Activated CD4-positive, alpha-beta T cell treated with anti-CD3 and anti-CD28 coated beads, Interleukin-2, amount 10 ng/mL, durations not matched to agents 24 days and 14 days (primary cell): ENCODE measurements around the gene ZNF227. TPM values are rescaled to one million over a fixed set of nuclear protein-coding genes. Genes with fewer than 3 reads are reported as not detected.
"Not testable (repeated sequence)": the region's sequence is repeated elsewhere in the genome, so short reads cannot be mapped to it uniquely, and the experiment has no call there.

ENCODE experiments used
- DNase-seq: peaks from one replicate; pipeline ENCODE4 v3.0.0; 2022
- H3K27ac Mint-ChIP-seq: one replicate; pipeline ENCODE4 v1.8.0; 2022; ENCODE audit warnings: mild to moderate bottlenecking, mixed read lengths
- H3K27me3 Mint-ChIP-seq: one replicate; pipeline ENCODE4 v1.8.0; 2022; ENCODE audit warnings: mixed read lengths
- H3K36me3 Mint-ChIP-seq: one replicate; pipeline ENCODE4 v1.8.0; 2022; ENCODE audit warnings: low read depth, mild to moderate bottlenecking, mixed read lengths
- H3K4me1 Mint-ChIP-seq: one replicate; pipeline ENCODE4 v1.8.0; 2021; ENCODE audit warnings: mixed read lengths
- H3K4me3 Mint-ChIP-seq: one replicate; pipeline ENCODE4 v1.8.0; 2022; ENCODE audit warnings: mild to moderate bottlenecking, moderate library complexity, mixed read lengths
- H3K9me3 Mint-ChIP-seq: one replicate; pipeline ENCODE4 v1.8.0; 2021; ENCODE audit warnings: mixed read lengths
- intact Hi-C: fragments of 100-400 bp; cut with micrococcal nuclease; formaldehyde crosslinking; loops from one replicate; pipeline ENCODE4 v1.15.1; 2023
- total RNA-seq: library from RNA; stranded (reverse); gene quantifications from 2 replicates; pipeline ENCODE4 v1.2.3, GENCODE V29; 2022

The ZNF227 gene
- total RNA-seq, result 17.8 and 18.8 TPM in 2 replicates

DNA sequence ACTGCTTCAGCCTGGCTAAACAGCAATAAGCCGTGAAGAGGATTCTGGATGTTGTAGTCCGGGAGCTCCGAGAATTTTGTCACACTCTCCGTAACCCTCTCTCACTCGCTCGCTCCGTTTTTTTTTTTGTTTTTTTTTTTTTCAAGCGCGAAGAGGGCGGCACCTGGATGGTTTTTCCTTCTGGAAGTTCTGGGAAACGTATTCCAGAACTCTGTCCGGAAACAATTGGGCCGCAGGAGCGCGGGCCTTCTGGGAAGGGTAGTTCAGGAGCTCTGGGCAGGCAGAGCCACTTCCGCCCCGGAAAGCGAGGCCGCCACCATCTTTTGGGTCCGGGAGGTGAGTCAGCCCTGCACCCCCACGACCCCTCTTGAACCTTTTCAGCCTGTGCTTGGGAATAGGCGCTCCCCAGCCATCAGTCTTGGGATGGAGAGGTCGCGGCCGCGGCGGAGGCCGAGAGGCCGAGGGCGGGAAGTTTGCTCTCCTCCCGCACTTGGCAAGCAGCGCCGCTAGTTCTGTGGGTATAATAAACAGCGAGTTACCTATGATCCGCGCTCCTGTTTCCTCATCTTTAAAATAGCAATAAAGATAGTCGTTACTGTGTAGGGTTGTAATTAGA, at the start of gene ZNF227:
Gene ZNF227, plus strand, starts transcription at position 283 of the 616 bp plus-strand sequence. CDS start 5,261 bp downstream, outside the sequence.
- peaks cover 16% of the 10 kb centered on the region for H3K9me3 Mint-ChIP-seq
- H3K36me3 Mint-ChIP-seq, result peaks cover 34% of the 10 kb centered on the region
- intact Hi-C loops, result loop anchor here (1.0 to 5.0 kb wide), 6 partner anchors 47 to 290 kb away; partner anchors contain the start of genes ZNF180, ZNF224, ZNF225 and ZNF226
- peak within 1 kb of the TSS; percentile 91 for H3K27ac Mint-ChIP-seq
- no peaks in the 10 kb centered on the region for H3K27me3 Mint-ChIP-seq
- peaks cover 12% of the 10 kb centered on the region for H3K4me1 Mint-ChIP-seq
- peak; percentile 93 for DNase-seq
- H3K4me3 Mint-ChIP-seq, result peak within 1 kb of the TSS; percentile 94

DNA sequence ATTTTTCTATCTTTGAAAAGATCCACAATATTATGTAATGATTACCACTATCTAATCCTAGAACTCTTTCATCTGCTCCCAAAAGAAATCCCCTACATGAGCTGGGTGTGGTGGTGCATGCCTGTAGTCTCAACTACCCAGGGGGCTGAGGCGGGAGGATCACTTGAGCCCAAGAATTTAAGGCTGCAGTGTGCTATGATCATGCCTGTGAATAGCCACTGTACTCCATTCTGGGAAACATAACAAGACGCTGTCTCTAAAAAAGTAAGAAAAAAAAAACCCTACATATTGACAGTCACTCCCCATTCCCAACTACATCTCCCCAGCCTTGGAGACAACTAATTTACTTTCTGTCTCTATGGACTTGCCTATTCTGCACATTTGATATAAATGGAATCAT, 48.5 kb upstream of the ZNF227 start:
- Mint-ChIP-seq H3K4me1 (peaks cover 26% of the 10 kb centered on the region), H3K27ac (no peak overlapping the region), H3K4me3 (no peak overlapping the region), H3K36me3 (peaks cover 39% of the 10 kb centered on the region), H3K9me3 (peaks cover 33% of the 10 kb centered on the region), H3K27me3 (no peaks in the 10 kb centered on the region)
- no peak for DNase-seq
- intact Hi-C loops, result loop anchor here (1.0 to 2.0 kb wide), 3 partner anchors 22 to 161 kb away; partner anchors contain the start of genes ZNF230, ZNF234 and ZNF235

DNA sequence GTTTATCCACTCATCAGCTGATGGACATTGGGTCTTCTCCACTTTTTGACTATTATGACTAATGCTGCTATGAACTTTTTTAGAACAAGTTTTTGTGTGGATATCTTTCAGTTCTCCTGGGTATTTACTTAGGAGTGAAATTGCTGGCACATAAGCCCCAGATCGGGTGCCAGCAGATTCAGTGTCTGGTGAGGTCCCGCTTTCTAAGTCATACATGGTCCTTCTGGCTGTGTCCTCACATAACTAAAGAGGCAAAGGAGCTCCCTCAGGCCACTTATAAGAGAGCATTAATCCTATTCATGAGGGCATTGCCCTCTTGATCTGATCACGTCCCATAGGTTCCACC, 48.0 kb upstream of the ZNF227 start:
- Mint-ChIP-seq H3K27me3 (no peaks in the 10 kb centered on the region), H3K36me3 (peaks cover 41% of the 10 kb centered on the region), H3K27ac (peak overlapping the region; percentile 96), H3K4me1 (peaks cover 26% of the 10 kb centered on the region), H3K4me3 (peak overlapping the region; percentile 98), H3K9me3 (peaks cover 31% of the 10 kb centered on the region)
- no peak for DNase-seq
- intact Hi-C loops, result loop anchor here (1.0 to 2.0 kb wide), 3 partner anchors 23 to 161 kb away; partner anchors contain the start of genes ZNF230, ZNF234 and ZNF235

DNA sequence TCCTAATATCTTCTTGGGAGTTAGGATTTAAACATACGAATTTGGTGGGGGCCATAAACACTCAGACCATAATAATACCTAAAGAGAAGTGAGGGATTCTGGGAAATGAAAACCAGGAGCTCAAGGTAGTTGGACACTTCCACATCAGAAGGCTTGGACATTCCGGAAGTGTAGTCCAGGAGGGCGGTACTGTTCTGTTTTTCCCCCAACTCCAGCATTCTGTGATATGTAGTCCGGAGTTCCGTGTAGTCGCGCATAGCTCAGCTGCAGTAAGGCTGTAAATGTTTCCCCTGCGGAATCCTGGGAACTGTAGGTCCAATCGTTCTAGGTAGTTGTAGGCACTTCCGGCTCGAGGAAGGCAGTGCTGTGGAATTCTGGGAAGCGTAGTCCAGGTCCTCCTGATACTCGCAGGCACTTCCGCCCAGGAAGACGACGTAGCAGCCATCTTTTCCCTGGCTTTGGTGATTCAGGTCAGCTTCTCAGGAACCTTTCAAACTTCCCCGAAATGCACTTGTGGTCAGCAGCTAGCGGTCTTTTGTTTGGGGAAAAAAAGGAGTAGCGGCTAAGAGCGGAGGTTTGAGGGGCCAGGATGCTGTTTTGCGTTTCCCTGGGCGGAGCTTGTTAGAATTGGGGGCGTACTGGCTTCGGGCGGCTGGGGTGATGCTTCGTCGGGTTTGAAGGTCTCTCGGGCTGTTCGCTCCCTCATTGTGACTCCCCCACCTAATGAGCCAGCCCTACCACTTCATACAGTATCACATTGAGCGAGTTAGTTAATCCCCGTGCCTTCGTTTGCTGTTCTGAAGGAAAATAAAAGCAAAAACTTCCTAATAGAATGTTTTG, 47.4 kb upstream of the ZNF227 start, which contains the start of gene ZNF226:
Gene ZNF226, plus strand, starts transcription at position 428 of the 840 bp plus-strand sequence. CDS start 4,981 bp downstream, outside the sequence.
- Mint-ChIP-seq H3K4me1 (peaks cover 26% of the 10 kb centered on the region), H3K36me3 (peaks cover 45% of the 10 kb centered on the region), H3K27me3 (no peaks in the 10 kb centered on the region), H3K9me3 (peaks cover 31% of the 10 kb centered on the region), H3K27ac (peak within 1 kb of the TSS; percentile 96), H3K4me3 (peak within 1 kb of the TSS; percentile 98)
- DNase-seq, result peak; percentile 93
- intact Hi-C loops, result loop anchor here (1.0 to 5.0 kb wide), 8 partner anchors 24 to 162 kb away; partner anchors contain the start of genes ZNF222, ZNF224, ZNF225 and ZNF227

DNA sequence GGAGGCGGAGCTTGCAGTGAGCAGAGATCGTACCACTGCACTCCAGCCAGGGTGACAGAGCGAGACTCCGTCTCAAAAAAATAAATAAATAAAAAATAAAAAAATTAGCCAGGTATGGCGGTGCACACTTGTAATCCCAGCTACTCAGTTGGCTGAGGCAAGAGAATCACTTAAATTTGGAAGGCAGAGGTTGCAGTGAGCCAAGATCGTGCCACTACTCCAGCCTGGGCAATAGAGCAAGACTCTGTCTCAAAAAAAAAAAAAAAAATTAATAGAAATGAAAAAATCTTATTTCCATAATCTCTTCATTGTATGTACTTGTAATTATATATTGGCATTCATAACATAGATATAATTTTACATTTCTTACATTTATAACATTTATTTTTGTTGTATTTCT, 41.7 kb upstream of the ZNF227 start:
- Mint-ChIP-seq H3K9me3 (peaks cover 36% of the 10 kb centered on the region), H3K4me1 (peaks cover 13% of the 10 kb centered on the region), H3K36me3 (peaks cover 88% of the 10 kb centered on the region)
- H3K4me3 Mint-ChIP-seq, intact Hi-C loops, H3K27me3 Mint-ChIP-seq, H3K27ac Mint-ChIP-seq, DNase-seq: not testable (repeated sequence)

DNA sequence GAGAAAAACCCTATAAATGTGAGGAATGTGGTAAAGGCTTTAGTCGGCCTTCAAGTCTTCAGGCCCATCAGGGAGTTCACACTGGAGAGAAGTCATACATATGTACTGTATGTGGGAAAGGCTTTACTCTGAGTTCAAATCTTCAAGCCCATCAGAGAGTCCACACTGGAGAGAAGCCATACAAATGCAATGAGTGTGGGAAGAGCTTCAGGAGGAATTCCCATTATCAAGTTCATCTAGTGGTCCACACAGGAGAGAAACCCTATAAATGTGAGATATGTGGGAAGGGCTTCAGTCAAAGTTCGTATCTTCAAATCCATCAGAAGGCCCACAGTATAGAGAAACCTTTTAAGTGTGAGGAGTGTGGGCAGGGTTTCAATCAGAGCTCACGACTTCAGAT, 35.7 kb upstream of the ZNF227 start:
- Mint-ChIP-seq H3K27me3 (no peaks in the 10 kb centered on the region), H3K4me1 (no peaks in the 10 kb centered on the region), H3K9me3 (peaks cover 54% of the 10 kb centered on the region), H3K4me3 (no peak overlapping the region), H3K27ac (no peak overlapping the region), H3K36me3 (peaks cover 67% of the 10 kb centered on the region)
- peak; percentile 18 for DNase-seq
- intact Hi-C loops, result no loop called here

DNA sequence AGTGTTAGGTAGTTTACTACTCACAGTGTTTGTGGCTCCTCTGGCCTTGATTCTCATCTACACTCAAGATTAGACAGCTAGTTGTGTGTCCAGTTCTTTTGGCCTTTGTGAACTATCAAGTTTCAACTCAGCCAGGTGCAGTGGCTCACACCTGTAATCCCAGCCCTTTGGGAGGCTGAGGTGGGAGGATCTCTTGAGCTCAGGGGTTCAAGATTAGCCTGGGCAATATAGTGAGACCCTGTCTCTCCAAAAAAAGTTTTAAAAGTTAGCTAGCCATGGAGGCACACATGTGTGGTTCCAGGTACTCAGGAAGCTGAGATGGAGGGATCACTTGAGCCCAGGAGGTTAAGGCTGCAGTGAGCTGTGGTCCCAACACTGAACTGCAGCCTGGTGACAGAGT, 31.4 kb upstream of the ZNF227 start:
- intact Hi-C loops, result no loop called here
- H3K36me3 Mint-ChIP-seq, result peaks cover 24% of the 10 kb centered on the region
- H3K4me1 Mint-ChIP-seq, result no peaks in the 10 kb centered on the region
- H3K27me3 Mint-ChIP-seq, result no peaks in the 10 kb centered on the region
- DNase-seq, result no peak
- H3K9me3 Mint-ChIP-seq, result peaks cover 40% of the 10 kb centered on the region
- H3K4me3 Mint-ChIP-seq, result no peak overlapping the region
- H3K27ac Mint-ChIP-seq, result no peak overlapping the region

DNA sequence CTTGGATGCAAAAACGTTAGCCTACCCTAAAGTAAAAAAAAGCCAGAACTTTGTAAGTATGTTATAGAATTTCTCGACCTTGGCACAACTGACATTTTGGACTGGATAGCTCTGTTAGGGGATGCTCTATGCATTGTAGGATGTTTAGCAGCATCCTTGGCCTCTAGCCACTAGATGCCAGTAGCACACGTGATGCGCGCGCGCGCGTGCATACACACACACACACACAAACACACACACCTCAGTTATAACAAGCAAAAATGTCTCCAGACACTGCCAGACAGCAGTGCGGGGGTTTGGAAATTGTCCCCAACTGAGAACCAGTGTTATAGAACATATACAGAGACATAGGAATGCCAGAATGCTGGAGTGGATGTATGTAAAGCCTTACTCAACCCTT, 30.2 kb upstream of the ZNF227 start:
- intact Hi-C loops, result no loop called here
- H3K4me3 Mint-ChIP-seq, result no peak overlapping the region
- DNase-seq, result no peak
- no peaks in the 10 kb centered on the region for H3K27me3 Mint-ChIP-seq
- peaks cover 35% of the 10 kb centered on the region for H3K9me3 Mint-ChIP-seq
- peaks cover 12% of the 10 kb centered on the region for H3K36me3 Mint-ChIP-seq
- H3K27ac Mint-ChIP-seq, result no peak overlapping the region
- H3K4me1 Mint-ChIP-seq, result no peaks in the 10 kb centered on the region

DNA sequence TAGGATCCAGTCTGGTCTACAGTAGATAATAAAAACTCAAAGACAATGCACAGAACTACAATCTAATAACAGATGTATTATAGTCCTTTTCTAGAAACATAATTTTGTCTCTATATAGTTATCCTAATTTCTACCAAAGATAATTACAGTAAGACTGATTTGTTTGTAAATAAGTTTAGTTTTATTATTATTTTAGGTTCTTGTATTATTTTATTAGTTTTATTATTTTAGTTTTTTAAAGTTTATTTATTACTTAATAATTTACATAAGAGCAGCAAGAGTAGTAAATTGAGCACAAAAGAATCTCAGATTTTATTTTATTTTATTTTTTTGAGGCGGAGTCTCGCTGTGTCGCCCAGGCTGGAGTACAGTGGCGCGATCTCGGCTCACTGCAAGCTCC, 22.3 kb upstream of the ZNF227 start:
- no peak for DNase-seq
- H3K36me3 Mint-ChIP-seq, result no peaks in the 10 kb centered on the region
- no peaks in the 10 kb centered on the region for H3K4me1 Mint-ChIP-seq
- intact Hi-C loops, result no loop called here
- no peak overlapping the region for H3K27ac Mint-ChIP-seq
- H3K4me3 Mint-ChIP-seq, result no peak overlapping the region
- H3K27me3 Mint-ChIP-seq, result no peaks in the 10 kb centered on the region
- peaks cover 44% of the 10 kb centered on the region for H3K9me3 Mint-ChIP-seq

DNA sequence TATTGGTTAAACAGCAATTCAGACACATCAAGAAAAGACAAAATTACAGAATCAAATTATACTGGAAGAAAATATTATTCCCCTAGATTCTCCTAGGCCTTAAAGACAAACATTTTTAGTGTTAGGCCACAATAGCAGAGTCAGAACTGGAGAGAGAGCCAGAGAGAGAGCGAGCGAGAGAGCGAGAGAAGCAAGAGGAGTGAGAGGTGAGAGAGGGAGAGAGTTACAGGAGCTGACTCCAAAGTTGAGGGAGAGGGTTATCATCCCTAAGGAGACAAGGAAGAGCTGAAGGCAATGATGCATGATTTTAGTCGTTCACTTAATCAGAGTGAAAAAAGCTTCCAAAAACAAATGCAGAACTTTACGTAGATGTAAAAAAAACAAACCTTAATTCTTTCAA, 20.2 kb upstream of the ZNF227 start:
- Mint-ChIP-seq H3K27ac (no peak overlapping the region), H3K36me3 (no peaks in the 10 kb centered on the region), H3K4me1 (no peaks in the 10 kb centered on the region), H3K27me3 (no peaks in the 10 kb centered on the region), H3K4me3 (no peak overlapping the region), H3K9me3 (peaks cover 49% of the 10 kb centered on the region)
- DNase-seq, result no peak
- intact Hi-C loops, result no loop called here

DNA sequence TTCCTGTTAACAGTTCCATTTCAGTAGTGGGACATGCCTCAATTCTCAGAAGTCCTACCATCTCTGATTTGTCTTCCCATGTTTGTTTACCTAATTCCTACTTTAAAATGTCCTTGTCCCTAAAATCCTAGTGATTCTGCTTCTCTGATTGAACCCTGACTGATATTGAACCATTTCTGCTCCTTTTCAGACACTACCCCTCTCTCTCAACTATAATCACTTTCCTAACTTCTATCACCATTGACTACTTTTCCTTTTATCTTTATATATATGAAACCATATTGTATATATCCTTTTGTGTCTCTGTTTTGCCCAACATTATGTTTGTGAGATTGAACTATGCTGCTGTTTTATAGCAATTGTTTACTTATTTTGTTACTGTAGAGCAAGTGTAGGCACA, 15.6 kb upstream of the ZNF227 start:
- Mint-ChIP-seq H3K4me1 (no peaks in the 10 kb centered on the region), H3K4me3 (no peak overlapping the region), H3K27me3 (no peaks in the 10 kb centered on the region), H3K9me3 (peaks cover 33% of the 10 kb centered on the region), H3K36me3 (no peaks in the 10 kb centered on the region), H3K27ac (no peak overlapping the region)
- intact Hi-C loops, result no loop called here
- no peak for DNase-seq

DNA sequence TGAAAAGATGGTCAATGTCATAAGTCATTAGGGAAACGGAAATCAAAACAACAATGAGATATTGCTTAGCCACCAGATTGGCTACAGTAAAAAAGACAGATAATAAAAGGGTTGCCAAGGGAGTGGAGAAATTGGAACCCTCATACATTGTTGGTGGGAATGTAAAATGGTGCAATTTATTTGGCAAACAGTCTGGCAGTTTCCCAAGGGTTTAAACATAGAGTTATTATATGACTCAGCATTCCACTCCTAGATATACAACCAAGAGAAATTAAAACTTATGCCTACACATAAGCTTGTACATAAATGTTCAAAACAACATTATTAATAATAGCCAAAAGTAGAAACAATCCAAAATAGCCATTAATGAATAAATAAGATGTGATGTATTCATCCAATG, 9.9 kb upstream of the ZNF227 start:
- Mint-ChIP-seq H3K27ac (no peak overlapping the region), H3K27me3 (peaks cover 2% of the 10 kb centered on the region), H3K4me3 (no peak overlapping the region), H3K36me3 (peaks cover 6% of the 10 kb centered on the region), H3K9me3 (peaks cover 6% of the 10 kb centered on the region), H3K4me1 (peaks cover 6% of the 10 kb centered on the region)
- DNase-seq, result no peak
- intact Hi-C loops, result no loop called here

DNA sequence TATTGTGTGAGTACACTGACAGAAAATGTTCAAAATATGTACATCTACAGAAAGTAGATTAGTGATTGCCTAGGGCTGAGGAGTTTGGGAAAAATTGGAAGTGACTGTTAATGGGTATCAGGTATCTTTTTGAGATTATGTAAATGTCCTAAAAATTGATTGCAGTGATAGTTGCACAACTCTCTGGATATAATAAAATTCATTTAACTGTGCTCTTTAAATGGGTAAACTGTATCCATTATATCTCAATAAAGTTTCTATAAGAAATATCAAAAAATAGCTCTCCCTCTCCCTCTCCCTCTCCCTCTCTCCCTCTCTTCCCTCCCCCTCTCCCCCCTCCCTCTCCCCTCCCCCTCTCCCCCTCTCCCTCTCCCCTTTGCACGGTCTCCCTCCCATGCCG, 9.4 kb upstream of the ZNF227 start:
- no peak overlapping the region for H3K4me3 Mint-ChIP-seq
- peaks cover 10% of the 10 kb centered on the region for H3K4me1 Mint-ChIP-seq
- H3K9me3 Mint-ChIP-seq, result peaks cover 10% of the 10 kb centered on the region
- intact Hi-C loops, result no loop called here
- H3K27ac Mint-ChIP-seq, result no peak overlapping the region
- H3K36me3 Mint-ChIP-seq, result peaks cover 8% of the 10 kb centered on the region
- DNase-seq, result no peak
- H3K27me3 Mint-ChIP-seq, result peaks cover 2% of the 10 kb centered on the region

DNA sequence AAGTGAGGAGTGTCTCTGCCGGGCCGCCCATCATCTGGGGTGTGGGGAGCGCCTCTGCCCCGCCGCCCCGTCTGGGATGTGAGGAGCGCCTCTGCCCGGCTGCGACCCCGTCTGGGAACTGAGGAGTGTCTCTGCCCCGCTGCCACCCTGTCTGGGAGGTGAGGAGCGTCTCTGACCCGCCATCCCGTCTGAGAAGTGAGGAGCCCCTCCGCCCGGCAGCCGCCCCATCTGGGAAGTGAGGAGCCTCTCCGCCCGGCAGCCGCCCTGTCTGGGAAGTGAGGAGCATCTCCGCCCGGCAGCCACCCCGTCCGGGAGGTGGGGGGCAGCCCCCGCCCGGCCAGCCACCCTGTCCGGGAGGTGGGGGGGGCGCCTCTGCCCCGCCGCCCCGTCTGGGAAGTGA, 8.5 kb upstream of the ZNF227 start:
- DNase-seq, intact Hi-C loops, H3K27me3 Mint-ChIP-seq, H3K4me3 Mint-ChIP-seq, H3K36me3 Mint-ChIP-seq, H3K27ac Mint-ChIP-seq: not testable (repeated sequence)
- H3K9me3 Mint-ChIP-seq, result peaks cover 10% of the 10 kb centered on the region
- peaks cover 10% of the 10 kb centered on the region for H3K4me1 Mint-ChIP-seq
